Amniotic stem cell (primary cell): Measurements from ENCODE around the gene FRMD4B.
A peak's percentile ranks its signal among the peaks of the same experiment; 100 is the strongest.

Source experiments
- DNase-seq: peaks from one replicate; lab custom pipeline; 2025; lab: John Stamatoyannopoulos, UW

Gene FRMD4B

GRCh38 chr3:69203631-69204314, 182.1 kb downstream of the FRMD4B start:
- no peak for DNase-seq

GRCh38 chr3:69201658-69202057, 184.2 kb downstream of the FRMD4B start:
- no peak for DNase-seq

- DNase-seq = no peak
These were observed 185.4 kb downstream of the FRMD4B start for GRCh38 chr3:69200384-69201068.

GRCh38 chr3:69199942-69200341, 185.9 kb downstream of the FRMD4B start:
- no peak for DNase-seq

- no peak for DNase-seq
These were observed 187.9 kb downstream of the FRMD4B start for GRCh38 chr3:69197922-69198530.

GRCh38 chr3:69197455-69197854, 188.4 kb downstream of the FRMD4B start:
- no peak for DNase-seq

GRCh38 chr3:69196876-69197275, 189.0 kb downstream of the FRMD4B start:
- no peak for DNase-seq

GRCh38 chr3:69194431-69195165, 191.3 kb downstream of the FRMD4B start:
- no peak for DNase-seq

GRCh38 chr3:69193749-69194148, 192.1 kb downstream of the FRMD4B start:
- DNase-seq = no peak

GRCh38 chr3:69191516-69191915, 194.4 kb downstream of the FRMD4B start:
- DNase-seq = no peak

GRCh38 chr3:69189487-69189886, 196.4 kb downstream of the FRMD4B start:
- no peak for DNase-seq

GRCh38 chr3:69186575-69187093, 199.3 kb downstream of the FRMD4B start:
- no peak for DNase-seq

GRCh38 chr3:69182588-69183316, 203.1 kb downstream of the FRMD4B start:
- DNase-seq = peak; percentile 49

GRCh38 chr3:69181592-69182211, 204.2 kb downstream of the FRMD4B start:
- no peak for DNase-seq

GRCh38 chr3:69180869-69181591, 204.9 kb downstream of the FRMD4B start:
- no peak for DNase-seq

- no peak for DNase-seq
These were observed 206.0 kb downstream of the FRMD4B start for GRCh38 chr3:69179740-69180372.

GRCh38 chr3:69178838-69179739, 206.8 kb downstream of the FRMD4B start:
- DNase-seq = no peak

GRCh38 chr3:69178082-69178481, 207.8 kb downstream of the FRMD4B start:
- no peak for DNase-seq
